ENCODE data around the gene FSD1L. TPM values are rescaled to one million over a fixed set of nuclear protein-coding genes. Genes with fewer than 3 reads are reported as not detected.
A peak's percentile ranks its signal among the peaks of the same experiment; 100 is the strongest.
"Not testable (repeated sequence)": the region's sequence is repeated elsewhere in the genome, so short reads cannot be mapped to it uniquely, and the experiment has no call there.

The FSD1L gene
- total RNA-seq, 1 donor, result 6.5 TPM

DNA sequence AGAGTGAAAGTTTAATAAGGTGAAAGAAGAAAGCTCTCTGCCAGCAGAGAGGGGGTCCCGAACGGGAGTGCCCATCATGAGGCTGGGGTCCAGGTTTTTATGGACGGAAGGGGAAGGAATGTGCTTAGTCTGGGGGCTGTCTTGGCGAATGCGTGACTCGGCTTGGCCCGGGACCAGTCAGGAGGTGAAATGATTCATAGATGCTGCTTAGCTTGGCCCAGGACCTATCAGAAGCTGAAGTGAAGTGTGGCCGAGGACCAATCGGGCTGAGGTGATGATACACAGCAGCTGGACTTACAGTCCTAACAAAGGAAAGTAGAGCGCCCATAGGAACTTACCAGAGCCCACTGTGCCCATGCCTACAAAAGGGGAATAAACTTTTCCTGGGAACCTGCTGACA, 106.2 kb downstream of the FSD1L start:
- H3K4me2 ChIP-seq (ENCODE audit: insufficient read depth, low read length), result no peak overlapping the region
- no peak overlapping the region for H3K4me3 ChIP-seq (ENCODE audit: insufficient read depth, low read length)
- H3K27ac ChIP-seq (ENCODE audit: low read depth, low read length), result no peak overlapping the region
- no peaks in the 10 kb centered on the region for H3K36me3 ChIP-seq (ENCODE audit: insufficient read depth, low read length)
- H4K20me1 ChIP-seq (ENCODE audit: insufficient read depth, low read length), result no peaks in the 10 kb centered on the region
- H3K9me3 ChIP-seq (ENCODE audit: low read depth, low read length), result no peaks in the 10 kb centered on the region
- peaks cover 3% of the 10 kb centered on the region for H3K27me3 ChIP-seq (ENCODE audit: insufficient read depth, low read length)
- DNase-seq (ENCODE audit: insufficient read length, low spot score, missing footprints), result no peak
- TF ChIP-seq CTCF (IDR thresholded peaks at IDR 0.05; ENCODE audit: extremely low read depth, low read depth, low read length), result no peak
- peaks cover 11% of the 10 kb centered on the region for H3K79me2 ChIP-seq (ENCODE audit: insufficient read depth, low read length)
- H2AFZ ChIP-seq (ENCODE audit: low read length), result no peak overlapping the region
- peaks cover 8% of the 10 kb centered on the region for H3K4me1 ChIP-seq (ENCODE audit: insufficient read depth, low read length)

DNA sequence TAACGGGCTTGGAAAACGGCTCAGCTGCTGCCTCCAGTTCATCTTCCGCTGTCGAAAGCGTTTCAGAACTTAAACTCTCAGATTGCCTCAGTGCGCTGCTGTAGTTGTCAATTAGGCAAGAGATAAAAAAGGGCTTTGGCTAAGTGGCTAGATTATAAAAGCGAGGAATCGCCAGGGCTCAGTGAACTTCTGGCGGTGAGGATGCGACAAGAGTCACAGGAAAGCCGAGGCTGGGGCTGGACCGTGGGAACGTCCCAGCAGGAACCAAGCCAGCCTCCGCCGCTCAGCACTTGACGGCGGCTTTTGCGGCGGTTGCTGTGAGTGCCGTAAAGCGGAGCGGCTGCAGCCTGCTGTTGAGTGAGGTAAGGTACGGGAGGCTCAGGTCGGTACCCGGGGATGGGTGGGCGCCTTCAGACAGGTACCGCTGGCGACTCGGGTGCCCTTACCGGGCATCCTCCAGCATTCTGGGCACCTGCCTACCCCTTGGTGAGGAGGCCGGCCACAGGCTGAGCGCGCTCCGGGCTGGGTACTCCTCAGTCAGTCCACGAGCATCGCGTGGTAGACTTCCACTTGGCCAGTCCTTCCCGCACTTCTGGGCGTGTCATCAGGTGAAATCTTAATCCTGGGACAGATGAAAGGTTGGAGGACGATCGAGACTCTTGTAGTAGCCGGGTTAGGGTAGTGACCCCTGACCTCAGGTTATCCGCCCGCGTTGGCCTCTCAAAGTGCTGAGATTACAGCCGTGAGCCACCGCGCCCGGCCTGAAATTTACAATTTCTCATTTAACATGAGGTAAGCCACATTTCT, 110.2 kb downstream of the FSD1L start, which contains the start of gene FKTN:
FKTN (plus strand) TSS at position 328 of the 807 bp plus-strand sequence. CDS start 16,902 bp downstream, outside the sequence.
- H3K4me2 ChIP-seq (ENCODE audit: insufficient read depth, low read length), result peak within 1 kb of the TSS; percentile 94
- H3K4me1 ChIP-seq (ENCODE audit: insufficient read depth, low read length), result peaks cover 8% of the 10 kb centered on the region
- peak within 1 kb of the TSS; percentile 99 for H3K4me3 ChIP-seq (ENCODE audit: insufficient read depth, low read length)
- no peaks in the 10 kb centered on the region for H4K20me1 ChIP-seq (ENCODE audit: insufficient read depth, low read length)
- H3K27me3 ChIP-seq (ENCODE audit: insufficient read depth, low read length), result peaks cover 3% of the 10 kb centered on the region
- no peaks in the 10 kb centered on the region for H3K36me3 ChIP-seq (ENCODE audit: insufficient read depth, low read length)
- peak within 1 kb of the TSS; percentile 76 for H3K27ac ChIP-seq (ENCODE audit: low read depth, low read length)
- no peak for TF ChIP-seq CTCF (IDR thresholded peaks at IDR 0.05; ENCODE audit: extremely low read depth, low read depth, low read length)
- H3K9me3 ChIP-seq (ENCODE audit: low read depth, low read length), result no peaks in the 10 kb centered on the region
- H3K79me2 ChIP-seq (ENCODE audit: insufficient read depth, low read length), result peaks cover 16% of the 10 kb centered on the region
- DNase-seq (ENCODE audit: insufficient read length, low spot score, missing footprints), result peak; percentile 95
- peak within 1 kb of the TSS; percentile 97 for H2AFZ ChIP-seq (ENCODE audit: low read length)

- DNase-seq (ENCODE audit: insufficient read length, low spot score, missing footprints), result no peak
- Histone ChIP-seq H3K4me3 (ENCODE audit: insufficient read depth, low read length) (no peak overlapping the region), H3K4me1 (ENCODE audit: insufficient read depth, low read length) (no peaks in the 10 kb centered on the region), H3K4me2 (ENCODE audit: insufficient read depth, low read length) (no peak overlapping the region), H3K27ac (ENCODE audit: low read depth, low read length) (no peak overlapping the region), H3K79me2 (ENCODE audit: insufficient read depth, low read length) (no peaks in the 10 kb centered on the region), H3K27me3 (ENCODE audit: insufficient read depth, low read length) (no peaks in the 10 kb centered on the region), H3K36me3 (ENCODE audit: insufficient read depth, low read length) (peaks cover 7% of the 10 kb centered on the region), H2AFZ (ENCODE audit: low read length) (no peak overlapping the region), H3K9me3 (ENCODE audit: low read depth, low read length) (no peaks in the 10 kb centered on the region), H4K20me1 (ENCODE audit: insufficient read depth, low read length) (no peaks in the 10 kb centered on the region)
- no peak for TF ChIP-seq CTCF (IDR thresholded peaks at IDR 0.05; ENCODE audit: extremely low read depth, low read depth, low read length)
Observed at GRCh38 chr9:105572455-105572854, 124.6 kb downstream of the FSD1L start.

GRCh38 chr9:105579952-105580351, 132.1 kb downstream of the FSD1L start:
- H3K27ac ChIP-seq (ENCODE audit: low read depth, low read length); H3K9me3 ChIP-seq (ENCODE audit: low read depth, low read length); H3K27me3 ChIP-seq (ENCODE audit: insufficient read depth, low read length); H2AFZ ChIP-seq (ENCODE audit: low read length); H3K36me3 ChIP-seq (ENCODE audit: insufficient read depth, low read length); H3K4me3 ChIP-seq (ENCODE audit: insufficient read depth, low read length); H3K79me2 ChIP-seq (ENCODE audit: insufficient read depth, low read length); DNase-seq (ENCODE audit: insufficient read length, low spot score, missing footprints); H3K4me2 ChIP-seq (ENCODE audit: insufficient read depth, low read length); H3K4me1 ChIP-seq (ENCODE audit: insufficient read depth, low read length); H4K20me1 ChIP-seq (ENCODE audit: insufficient read depth, low read length): not testable (repeated sequence)

- not testable (repeated sequence) for H3K27me3 ChIP-seq (ENCODE audit: insufficient read depth, low read length); H3K36me3 ChIP-seq (ENCODE audit: insufficient read depth, low read length); H2AFZ ChIP-seq (ENCODE audit: low read length); H3K9me3 ChIP-seq (ENCODE audit: low read depth, low read length); H3K79me2 ChIP-seq (ENCODE audit: insufficient read depth, low read length); H4K20me1 ChIP-seq (ENCODE audit: insufficient read depth, low read length); DNase-seq (ENCODE audit: insufficient read length, low spot score, missing footprints); H3K4me1 ChIP-seq (ENCODE audit: insufficient read depth, low read length); H3K4me2 ChIP-seq (ENCODE audit: insufficient read depth, low read length); H3K4me3 ChIP-seq (ENCODE audit: insufficient read depth, low read length); H3K27ac ChIP-seq (ENCODE audit: low read depth, low read length)
Observed at GRCh38 chr9:105581550-105581949, 133.7 kb downstream of the FSD1L start.

All from osteoblast (primary cell).